Femur (tissue), 1 donor: ENCODE measurements around the gene APBA2.
"Not testable (repeated sequence)": the region's sequence is repeated elsewhere in the genome, so short reads cannot be mapped to it uniquely, and the experiment has no call there.

Experiments used
- DNase-seq: peaks from one replicate; pipeline ENCODE4 v3.0.0-alpha.2; 2017

The APBA2 gene

DNA sequence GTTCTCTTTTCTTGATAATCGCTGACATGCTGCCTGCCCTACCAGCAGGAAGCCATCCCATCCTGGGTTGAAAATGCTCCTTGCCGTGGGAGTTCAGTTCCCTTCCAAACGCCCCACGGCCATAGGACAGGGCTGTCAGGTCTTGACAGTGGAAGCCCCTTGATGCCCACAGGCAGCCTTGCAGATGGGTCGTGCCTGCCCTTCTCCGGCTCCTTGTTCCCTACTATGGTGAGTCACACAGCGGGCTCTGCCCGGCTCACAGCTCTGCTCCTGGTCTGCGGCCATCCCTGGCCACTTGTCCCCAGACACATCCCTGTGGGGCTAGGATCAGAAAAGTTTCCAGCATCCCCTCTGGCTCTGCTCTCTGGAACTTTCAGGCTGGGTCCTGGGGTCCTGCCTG is 6.2 kb upstream of the APBA2 start:
- no peak for DNase-seq

DNA sequence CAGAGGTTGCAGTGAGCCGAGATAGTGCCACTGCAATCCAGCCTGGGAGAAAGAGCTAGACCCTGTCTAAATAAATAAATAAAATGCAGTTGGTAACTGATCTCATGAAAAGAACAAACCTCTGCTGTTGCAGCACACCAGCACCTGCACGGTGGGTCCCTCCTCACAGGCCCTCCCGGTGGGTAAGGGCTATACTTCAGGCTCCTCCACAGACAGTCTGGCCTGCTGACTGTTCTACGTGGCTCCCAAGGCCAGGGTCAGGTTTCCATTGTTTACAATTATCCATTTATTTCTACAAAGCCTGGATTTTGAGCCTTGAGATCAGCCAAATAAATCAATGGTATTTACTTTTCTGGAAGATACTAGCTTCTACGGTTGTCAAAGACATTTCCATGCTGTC is 5.1 kb upstream of the APBA2 start:
- no peak for DNase-seq

DNA sequence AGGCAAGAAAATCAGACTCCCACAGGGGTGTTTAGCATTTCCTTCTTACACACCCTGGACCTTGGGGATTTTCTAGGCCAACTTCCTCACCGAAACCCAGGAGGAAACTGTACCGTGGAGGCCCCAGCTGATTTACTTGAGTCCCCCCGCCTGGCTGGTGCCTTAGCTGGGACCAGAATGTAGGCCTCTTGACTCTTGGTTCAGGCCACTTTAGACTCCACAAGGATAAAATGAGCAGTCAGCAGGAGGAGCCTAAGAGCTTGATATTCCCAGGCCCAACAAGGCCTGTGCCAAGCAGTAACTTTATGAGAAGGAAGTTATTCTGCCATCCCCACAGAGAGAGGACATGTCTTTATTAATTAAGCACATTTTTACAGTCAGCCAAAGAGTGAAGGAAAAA is 4.6 kb upstream of the APBA2 start:
- DNase-seq, result no peak

DNA sequence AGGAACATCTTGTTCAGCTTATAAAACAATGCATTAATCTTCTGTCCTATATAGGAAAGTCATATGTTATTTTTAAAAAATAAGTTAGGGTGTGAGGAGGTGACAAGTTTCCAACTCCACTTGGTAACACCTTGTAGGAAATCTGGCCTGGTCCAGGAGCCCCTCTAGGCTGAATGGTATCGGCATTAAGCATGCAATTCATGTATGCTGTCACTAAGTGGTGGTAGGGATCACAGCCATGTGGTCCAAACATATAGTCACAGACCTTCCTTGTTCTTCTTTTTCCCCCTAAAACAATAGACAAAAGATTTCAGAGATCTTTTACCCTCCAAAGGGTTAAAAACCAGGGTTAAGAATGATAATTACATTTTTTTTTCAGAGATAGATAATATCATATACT is 4.2 kb upstream of the APBA2 start:
- no peak for DNase-seq

DNA sequence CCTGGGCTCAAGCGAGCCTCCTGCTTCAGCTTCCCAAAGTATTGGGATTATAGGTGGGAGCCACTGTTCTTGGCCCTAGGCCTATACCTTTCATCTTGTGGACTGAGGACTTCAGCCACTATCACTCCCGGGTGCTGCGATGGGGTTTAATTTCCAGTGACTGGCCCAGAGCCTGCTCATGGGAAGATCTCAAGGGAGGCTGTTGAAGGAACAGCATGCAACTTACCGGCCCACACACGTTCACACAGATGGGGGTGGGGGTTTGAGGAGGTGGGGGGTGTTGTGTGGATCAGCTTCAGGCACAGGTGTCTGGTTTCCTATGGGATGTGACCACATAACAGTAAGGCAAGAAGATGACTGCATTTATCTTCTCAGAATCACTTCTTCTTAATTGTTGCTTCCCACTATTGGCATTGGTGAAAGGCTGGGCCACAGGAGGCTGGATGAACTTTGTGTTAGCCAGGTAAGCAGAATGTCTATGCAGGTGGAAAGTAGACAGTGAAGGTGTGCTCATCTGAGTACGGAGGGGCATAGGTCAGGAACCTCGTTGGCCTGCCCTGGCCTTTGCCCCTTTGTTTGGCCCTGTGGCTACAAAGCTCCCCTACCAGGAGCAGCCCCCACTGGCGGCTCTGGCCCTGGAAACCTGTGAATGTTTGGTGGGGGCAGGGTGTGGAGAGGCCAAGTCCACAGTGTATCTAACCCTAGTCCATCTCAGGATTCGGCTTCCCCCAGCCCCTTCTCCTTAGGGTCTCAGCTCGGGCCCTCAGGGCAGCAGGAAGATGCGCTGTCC is 1.4 kb upstream of the APBA2 start:
- DNase-seq, result no peak

DNA sequence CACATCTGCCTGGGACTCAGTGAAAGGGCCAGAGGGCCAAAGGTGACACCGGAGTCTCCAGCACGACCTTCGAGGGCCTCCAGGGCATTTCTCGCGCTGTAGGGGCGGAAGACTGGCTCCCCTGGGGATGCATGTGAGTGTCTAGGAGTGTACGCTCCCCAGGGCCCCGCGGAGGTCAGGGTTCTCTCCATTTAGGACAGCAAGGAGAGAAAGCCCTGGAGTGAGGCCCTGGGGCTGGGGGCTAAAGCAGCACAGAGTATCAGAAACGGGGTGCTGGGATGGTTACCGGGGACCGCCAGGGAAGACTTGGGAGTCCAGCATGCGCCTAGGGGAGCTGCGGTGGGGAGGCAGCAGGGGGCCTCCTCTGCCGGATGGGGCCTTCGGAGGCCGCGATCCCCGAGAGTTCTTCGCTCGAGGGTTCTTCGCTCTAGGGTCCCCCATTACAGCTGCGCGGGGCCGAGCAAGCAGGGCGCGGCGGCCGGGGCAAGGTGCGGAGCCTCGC is 595 bp upstream of the APBA2 start:
- DNase-seq, result no peak

DNA sequence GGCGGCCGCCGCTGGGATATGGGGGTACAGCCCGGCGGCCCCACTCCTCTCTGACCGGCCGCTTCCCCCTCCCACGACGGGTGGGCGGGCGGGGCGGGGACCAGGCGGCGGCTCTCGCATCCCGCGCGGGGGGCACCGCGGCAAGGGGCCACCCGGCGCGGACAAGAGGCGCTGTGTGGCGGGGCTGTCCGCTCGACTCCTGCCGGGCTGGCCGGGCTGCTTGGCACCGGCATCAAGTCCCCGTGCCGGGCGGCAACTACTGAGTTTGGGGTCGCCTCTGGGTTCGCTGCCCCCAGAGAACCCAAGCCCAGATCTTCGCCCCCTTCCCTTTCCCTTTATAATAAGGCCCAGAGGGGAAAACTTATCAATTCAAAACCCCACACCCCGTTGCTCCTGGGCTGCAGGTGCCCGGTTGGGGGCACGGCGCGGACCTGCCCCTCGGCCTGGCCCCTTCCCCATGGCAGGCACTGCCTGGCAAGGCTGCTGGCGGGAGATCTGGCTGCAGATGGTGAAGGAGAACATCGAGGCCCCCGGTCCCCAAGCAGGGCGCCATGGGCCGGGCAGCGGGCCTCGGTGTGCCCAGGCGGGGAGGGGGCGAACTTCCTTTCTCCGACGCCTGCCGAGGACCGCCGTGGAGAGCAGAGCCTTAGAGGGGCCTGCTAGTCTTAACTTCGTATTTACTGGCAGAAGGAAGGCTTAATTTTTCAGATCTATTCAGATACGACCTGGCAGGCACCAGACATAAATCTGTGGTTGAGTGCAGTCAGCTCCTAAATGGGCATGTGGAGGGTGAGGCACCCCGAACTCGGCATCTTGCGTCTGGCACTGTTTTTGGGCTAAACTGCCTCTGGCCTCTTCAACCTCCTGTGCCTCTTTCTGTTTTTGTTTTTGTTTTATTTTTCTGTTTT is 911 bp downstream of the APBA2 start:
- DNase-seq, result no peak

DNA sequence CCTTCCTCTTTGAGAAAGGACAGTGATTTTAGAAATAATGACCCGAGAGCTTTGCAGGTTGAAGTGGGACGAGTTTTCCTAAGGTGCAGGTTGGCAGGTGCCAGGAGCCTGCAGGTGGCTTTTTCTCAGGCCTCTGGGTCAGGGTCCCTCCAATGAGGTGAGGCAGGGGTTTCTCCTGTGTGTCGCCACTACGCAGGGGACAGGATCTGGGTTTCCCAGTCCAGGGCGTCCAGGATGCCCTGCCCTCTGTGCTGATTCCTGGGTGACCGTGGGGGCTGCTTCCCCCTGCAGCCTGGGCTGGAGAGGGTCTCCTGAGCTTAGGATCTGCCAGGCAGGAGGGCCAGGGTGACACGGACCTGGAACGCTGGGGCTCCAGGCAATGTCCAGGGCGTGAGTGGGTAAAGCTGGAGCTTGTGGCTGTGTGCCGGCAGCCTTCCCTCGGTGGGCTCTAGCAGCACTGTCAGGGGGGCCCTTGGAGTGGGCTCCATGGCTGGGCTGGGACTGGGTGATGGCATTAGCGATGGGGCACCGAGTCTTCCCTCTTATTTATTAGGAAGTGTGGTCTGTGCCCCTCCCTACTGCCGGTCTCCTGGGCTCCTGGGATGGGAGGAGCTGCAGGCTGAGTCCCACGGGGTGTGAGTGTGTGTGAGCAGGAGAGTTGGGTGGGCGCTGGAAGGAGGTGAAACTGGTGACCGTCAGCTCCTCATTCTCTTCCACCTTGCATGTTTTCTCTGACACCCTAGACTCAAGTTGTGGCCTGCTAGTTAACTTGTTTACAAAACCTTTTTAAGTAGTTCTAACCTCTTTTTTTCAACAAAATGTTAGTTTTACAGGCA is 1.8 kb downstream of the APBA2 start:
- no peak for DNase-seq

DNA sequence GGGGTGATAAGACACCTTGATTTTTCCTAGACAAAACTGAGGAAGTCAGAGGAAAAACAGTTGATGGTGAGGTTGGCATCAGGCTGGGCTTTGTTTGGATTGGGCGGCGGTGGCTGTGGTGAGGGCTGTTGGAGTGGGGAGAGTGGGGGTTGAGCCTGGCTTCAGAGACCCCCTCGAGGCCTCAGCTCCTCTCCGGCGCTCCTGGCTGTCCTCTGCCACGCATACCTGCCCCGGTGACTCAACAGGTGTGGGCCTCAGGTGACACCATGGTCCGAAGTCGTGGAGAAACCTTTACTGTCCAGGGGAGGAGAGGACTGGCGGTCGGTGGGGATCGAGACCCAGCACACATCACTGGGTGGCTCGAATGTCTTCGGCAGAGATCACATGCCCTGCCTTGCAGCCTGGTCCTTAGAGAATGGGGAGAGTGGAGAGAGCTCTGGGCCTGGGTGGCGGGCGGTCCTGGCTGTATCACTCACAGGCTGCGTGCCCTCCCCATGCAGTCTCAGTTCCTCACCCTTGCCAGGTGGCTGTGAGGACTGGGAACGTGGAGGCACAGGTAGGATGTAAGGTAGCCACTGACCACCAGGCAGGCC is 2.6 kb downstream of the APBA2 start:
- no peak for DNase-seq

DNA sequence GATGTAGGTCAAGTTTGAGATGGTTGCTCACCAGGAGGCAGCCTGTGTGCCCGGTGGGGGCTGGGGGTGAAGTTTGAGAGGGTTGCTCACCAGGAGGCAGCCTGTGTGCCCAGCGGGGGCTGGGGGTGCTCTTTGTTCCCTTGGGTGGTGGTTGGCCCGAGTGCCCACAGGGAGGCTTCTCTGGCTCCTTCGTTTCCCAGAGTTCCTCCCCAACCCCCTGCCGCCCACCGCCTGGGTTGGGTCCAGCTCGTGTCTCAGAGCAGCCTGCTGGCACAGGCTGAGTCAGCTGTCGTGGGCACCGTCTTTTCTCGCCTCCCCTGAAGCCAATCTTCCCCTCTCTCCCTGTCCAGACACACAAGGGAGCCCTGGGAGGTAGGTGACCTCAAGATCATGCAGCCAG is 3.1 kb downstream of the APBA2 start:
- DNase-seq, result no peak

DNA sequence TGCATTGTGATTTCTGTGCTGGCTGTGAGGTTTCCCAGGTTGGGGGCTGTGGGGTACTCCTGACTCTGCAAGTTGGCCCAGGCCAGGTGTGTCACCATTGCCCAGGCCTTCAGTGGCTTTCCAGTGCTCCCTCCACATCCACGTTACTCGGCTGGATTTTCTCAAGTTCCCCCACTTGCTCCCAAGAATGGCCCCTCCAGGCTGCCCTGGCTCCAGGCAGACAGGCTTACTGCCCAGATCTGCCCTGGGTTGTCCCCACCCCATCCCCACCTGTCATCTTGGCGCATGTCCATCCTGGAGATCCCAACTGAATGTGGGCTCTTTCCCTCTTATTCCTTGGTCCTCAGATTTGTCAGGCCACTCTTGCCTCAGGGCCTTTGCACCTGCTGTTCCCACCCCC is 3.6 kb downstream of the APBA2 start:
- DNase-seq, result no peak

DNA sequence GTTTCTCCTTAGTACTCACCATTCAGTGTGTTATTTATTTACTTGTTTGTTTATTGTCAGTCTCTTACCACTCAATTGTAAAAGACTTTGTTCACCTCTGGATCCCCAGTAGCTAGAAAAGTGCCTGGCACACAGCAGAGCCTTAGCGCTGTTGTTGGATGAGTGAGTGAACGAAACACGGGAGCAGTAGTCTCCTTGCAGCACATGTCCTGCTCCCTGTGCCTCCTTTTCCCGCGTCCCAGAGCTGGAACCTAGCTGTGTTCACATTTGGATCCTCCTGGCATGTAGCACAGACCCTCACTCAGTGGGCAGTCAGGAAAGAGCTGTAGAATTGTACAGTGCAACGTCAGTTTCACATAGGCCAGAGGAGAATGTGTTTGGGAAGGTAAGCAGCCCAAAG is 4.1 kb downstream of the APBA2 start:
- not testable (repeated sequence) for DNase-seq

DNA sequence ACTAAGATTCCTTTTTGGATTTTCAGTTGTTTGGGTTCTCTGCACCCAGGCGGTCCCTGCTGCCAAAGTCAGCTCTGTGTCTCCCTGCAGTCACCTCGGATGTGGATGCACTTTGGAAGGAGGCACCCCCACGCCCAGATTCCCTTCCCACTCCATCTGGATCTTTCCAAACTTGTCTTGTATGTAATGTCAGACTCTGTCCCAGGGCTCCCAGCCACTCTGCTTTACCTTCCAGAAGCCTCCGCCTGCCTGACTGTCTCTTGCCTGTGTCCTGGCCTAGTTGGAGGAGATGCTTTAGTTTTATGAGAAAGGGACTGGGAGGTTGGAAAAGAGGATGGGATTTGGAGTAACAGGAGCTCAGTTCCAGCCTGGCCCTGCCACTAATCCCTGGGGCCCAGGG is 4.5 kb downstream of the APBA2 start:
- DNase-seq, result not testable (repeated sequence)

DNA sequence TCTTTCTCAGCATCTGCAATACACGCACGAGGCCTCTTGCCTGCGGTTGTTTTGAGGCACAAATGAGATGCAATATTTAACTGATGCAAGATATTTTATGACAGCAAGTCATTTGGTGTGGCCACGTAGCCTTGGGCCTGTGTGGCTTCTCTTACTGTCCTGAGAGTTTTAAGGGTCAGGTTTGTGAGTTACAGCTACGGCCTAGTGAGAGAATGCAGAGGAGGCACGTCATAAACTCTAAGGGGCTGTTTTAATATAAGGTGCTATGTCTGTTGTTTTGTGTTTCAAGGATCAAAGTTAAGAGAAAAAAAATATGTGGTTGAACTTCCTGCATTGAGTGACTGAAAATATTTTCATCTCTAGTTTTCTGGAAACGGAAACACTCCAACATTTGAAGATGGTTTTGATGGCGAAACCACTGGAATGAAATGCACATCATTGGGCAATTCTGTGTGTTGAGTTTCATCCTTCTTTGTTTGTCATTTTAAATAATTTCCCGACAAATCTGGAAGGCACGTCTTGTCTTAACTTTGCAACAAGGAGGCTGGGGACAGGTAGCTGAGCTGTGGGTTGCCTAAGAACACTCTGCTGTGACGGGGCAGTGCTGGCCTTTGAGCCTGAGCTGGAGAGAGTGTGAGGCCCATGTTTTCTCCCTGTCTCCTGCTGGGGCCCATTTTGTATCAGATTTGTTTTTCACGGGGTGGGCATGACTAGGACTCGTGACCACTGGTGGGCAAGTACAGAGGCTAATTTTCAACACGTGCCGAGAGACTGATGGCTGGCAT is 5.1 kb downstream of the APBA2 start:
- DNase-seq, result no peak

DNA sequence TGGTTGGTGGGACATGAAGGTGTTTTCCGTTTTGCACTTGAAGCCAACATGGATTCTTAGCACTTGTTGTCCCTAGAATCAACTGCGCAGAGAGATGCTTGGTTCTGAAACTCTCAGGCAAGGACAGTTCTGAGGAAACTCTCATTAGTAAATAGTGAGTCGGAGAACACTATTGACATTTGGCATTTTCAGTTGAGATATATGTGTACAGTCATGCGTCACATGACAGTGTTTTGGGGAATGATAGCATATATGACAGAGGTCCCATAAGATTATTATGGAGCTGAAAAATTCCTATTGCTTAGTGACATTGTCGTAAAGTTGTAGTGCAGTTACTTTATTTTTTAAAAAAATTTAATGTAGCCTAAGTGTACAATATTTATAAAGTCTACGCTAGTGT is 5.8 kb downstream of the APBA2 start:
- no peak for DNase-seq

DNA sequence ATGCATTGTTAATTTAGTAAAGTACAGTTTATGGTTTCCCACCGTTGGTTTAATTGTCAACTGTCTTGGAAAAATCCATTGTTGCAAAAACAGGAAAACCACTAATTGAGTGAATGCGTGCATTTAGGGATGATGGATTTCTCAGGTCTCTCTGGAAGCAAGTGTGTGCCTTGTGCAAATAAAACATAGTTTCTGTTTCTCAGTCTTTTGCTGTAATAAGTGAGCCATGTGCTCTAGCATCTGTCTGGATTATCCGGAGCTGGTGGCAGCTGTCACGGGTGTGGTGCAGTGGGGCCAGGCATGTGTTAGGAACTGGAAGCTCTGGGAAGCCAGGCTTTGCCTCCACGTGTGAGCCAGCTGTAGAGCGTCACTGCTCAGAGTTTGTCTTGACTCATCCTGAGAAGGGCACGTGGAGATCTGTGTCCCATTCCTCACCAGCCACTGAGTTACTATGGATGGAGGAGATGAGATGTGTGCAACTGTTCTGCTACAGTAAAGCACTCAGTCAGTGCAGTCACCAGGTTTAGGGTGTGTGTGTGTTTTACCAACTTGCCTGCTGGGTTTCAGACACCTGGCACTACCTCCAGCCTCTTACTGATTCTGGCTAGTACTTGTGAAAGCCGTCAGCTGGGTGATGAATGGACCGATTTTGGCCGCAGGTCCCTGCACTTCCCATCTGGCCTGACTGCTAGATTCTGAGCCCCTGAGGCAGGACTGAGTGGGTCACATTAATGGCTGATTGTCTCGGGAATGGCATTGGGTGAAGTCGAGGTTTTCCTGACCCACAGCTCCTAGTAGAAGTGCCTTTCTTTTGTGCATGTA is 7.2 kb downstream of the APBA2 start:
- DNase-seq, result no peak

DNA sequence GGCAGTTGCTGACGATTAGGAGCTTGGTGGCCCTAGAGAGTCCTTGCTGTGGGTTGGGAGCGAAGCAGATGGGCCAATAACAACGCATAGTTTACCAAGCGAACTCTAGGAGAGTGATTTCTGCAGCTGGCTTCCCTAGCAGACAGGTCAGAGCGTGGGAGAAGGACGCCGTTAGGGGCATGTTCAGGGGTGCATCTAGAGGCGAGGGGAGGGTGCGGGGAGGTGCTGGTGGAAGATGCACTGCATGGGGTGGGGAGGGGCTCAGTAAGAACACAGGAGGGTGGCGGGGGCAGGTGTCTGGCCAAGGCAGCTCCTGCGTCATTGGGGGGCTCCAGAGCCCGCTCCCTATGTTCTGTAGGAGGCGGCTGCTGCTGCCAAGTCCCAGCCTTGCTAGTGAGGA is 8.9 kb downstream of the APBA2 start:
- no peak for DNase-seq

DNA sequence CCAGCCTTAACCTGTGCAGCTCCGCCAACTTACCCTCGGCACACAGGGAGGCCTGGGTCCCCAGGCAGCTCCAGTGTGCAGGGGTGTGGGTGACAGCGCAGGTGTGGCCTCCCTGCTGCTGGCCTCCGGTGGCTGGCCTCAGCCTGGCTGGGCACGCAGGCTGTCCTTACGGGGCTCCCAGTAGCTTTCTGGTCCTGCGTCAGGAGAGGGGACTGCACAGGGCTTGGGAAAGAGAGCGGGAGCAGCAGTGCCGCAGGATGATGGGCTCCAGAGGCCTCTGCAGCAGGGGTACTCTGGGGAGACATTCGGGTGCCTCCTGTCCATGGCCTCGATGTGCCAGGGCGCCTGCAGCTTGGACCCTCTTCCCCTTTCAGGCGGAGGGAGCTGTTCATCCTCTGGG is 9.4 kb downstream of the APBA2 start:
- DNase-seq, result no peak

DNA sequence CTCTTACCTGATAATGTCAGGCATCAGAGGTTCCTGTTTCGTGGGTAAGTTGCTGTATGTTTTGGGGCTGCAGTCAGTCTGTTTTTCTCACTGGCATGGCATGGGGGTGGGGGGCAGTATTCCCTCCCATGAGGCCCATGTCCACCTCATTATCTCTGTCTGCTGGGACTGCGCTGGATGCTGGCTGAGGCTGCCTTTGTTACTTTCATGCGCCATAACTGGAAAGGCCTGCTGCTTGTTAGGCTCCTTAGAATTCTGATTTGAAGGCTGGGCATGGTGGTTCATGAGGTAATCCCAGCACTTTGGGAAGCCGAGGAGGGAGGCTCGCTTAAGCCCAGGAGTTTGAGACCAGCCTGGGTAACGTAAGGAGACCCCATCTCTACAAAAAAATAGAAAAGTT is 9.8 kb downstream of the APBA2 start:
- no peak for DNase-seq

DNA sequence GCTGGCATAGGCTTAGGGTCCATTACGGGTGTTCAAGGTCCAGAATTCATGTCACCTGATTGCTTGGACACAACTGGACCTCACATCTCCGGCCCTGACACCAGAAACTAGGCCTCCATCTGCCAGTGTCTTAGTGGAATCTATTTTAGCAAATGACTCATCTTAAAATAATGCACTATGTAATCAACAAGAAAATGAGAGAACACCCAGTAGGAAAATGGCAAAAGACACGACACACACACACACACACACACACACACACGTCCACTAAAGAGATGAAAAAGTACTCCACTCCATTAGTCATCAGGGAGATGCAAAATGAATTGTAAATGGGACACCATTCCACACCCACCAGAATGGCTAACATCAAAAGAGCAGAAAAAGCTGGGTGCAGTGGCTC is 11.2 kb downstream of the APBA2 start:
- no peak for DNase-seq
